HG03520 (cell line): ENCODE data around the gene VKORC1L1.
"Not testable (repeated sequence)": the region's sequence is repeated elsewhere in the genome, so short reads cannot be mapped to it uniquely, and the experiment has no call there.

Source experiments
- ATAC-seq: cut with Tn5 transposase; IDR thresholded peaks from one replicate; pipeline ENCODE4 v1.9.1; 2021; ENCODE audit warnings: mild to moderate bottlenecking, moderate library complexity; ENCODE audit not compliant: unreplicated experiment

Gene VKORC1L1

GRCh38 chr7:65872776-65873581 lies at the start of gene VKORC1L1:
Gene VKORC1L1, plus strand, starts transcription at chr7:65873074. Its CDS starts 298 bp downstream, at chr7:65873372.
- ATAC-seq, result peak; percentile 83

- no peak for ATAC-seq
These were observed 45.5 kb upstream of the VKORC1L1 start for GRCh38 chr7:65827366-65827765.

GRCh38 chr7:65832281-65832680 lies 40.6 kb upstream of the VKORC1L1 start:
- ATAC-seq, result no peak

- not testable (repeated sequence) for ATAC-seq
These were observed 36.2 kb upstream of the VKORC1L1 start for GRCh38 chr7:65836684-65837083.

- not testable (repeated sequence) for ATAC-seq
These were observed 35.3 kb upstream of the VKORC1L1 start for GRCh38 chr7:65837541-65837956.

GRCh38 chr7:65839846-65840245 lies 33.0 kb upstream of the VKORC1L1 start:
- no peak for ATAC-seq

GRCh38 chr7:65840446-65840845 lies 32.4 kb upstream of the VKORC1L1 start:
- peak; percentile 87 for ATAC-seq

- not testable (repeated sequence) for ATAC-seq
These were observed 29.3 kb upstream of the VKORC1L1 start for GRCh38 chr7:65843616-65844015.

GRCh38 chr7:65846008-65846570 lies 26.8 kb upstream of the VKORC1L1 start:
- ATAC-seq, result no peak

- not testable (repeated sequence) for ATAC-seq
These were observed 19.4 kb upstream of the VKORC1L1 start for GRCh38 chr7:65853426-65853825.

GRCh38 chr7:65853892-65854291 lies 19.0 kb upstream of the VKORC1L1 start:
- ATAC-seq, result not testable (repeated sequence)

GRCh38 chr7:65857321-65857894 lies 15.5 kb upstream of the VKORC1L1 start:
- not testable (repeated sequence) for ATAC-seq

- ATAC-seq, result not testable (repeated sequence)
These were observed 14.2 kb upstream of the VKORC1L1 start for GRCh38 chr7:65858660-65859059.

GRCh38 chr7:65866244-65866643 lies 6.6 kb upstream of the VKORC1L1 start:
- not testable (repeated sequence) for ATAC-seq

- not testable (repeated sequence) for ATAC-seq
These were observed 5.2 kb upstream of the VKORC1L1 start for GRCh38 chr7:65867681-65868080.

GRCh38 chr7:65869312-65869711 lies 3.6 kb upstream of the VKORC1L1 start:
- ATAC-seq, result not testable (repeated sequence)

GRCh38 chr7:65871451-65871850 lies 1.4 kb upstream of the VKORC1L1 start:
- not testable (repeated sequence) for ATAC-seq

GRCh38 chr7:65873582-65874193 lies 814 bp downstream of the VKORC1L1 start:
- ATAC-seq, result peak; percentile 27

GRCh38 chr7:65875715-65876114 lies 2.8 kb downstream of the VKORC1L1 start:
- ATAC-seq, result not testable (repeated sequence)

- not testable (repeated sequence) for ATAC-seq
These were observed 6.6 kb downstream of the VKORC1L1 start for GRCh38 chr7:65879292-65880153.
